Body of pancreas (tissue), 4 donors: ENCODE measurements around the gene MBD3L4.

Experiments used
- CTCF ChIP-seq, 7 experiments: fragments of 450-650 bp in 4 of 7; fragments of 200-600 bp in 3 of 7; sonication (generic) in 3 of 7; IDR thresholded peaks; one replicate each; pipeline ENCODE4 v1.5.1; 2016 to 2019; ENCODE audit warnings: antibody characterized with exemption in 7 of 7
- POLR2A ChIP-seq, 3 donors: fragments of 450-650 bp; IDR thresholded peaks; one replicate each; pipeline ENCODE4 v1.6.1; 2016; ENCODE audit warnings: antibody characterized with exemption in 3 of 3, mild to moderate bottlenecking in 2 of 3

- no peak for TF ChIP-seq CTCF (IDR thresholded peaks at IDR 0.05)
- TF ChIP-seq POLR2A (IDR thresholded peaks at IDR 0.05), result no peak
Measured at GRCh38 chr19:7004313-7004931, 35.6 kb downstream of the MBD3L4 start.
